B cell (primary cell): Measurements from ENCODE around the gene HOMER3. TPM values are rescaled to one million over a fixed set of nuclear protein-coding genes. Genes with fewer than 3 reads are reported as not detected.

Experiments used
- ATAC-seq: fragments of 200-7000 bp; cut with Tn5 transposase; one replicate; pipeline ENCODE4 v1.10.0; 2021; ENCODE audit warnings: low read depth, mild to moderate bottlenecking, moderate number of reproducible peaks, moderate library complexity
- CTCF ChIA-PET: fragments of 350-600 bp; sonication (Branson Sonifier 250); formaldehyde crosslinking; loops from one replicate; lab custom pipeline; 2021; ENCODE audit warnings: antibody characterized with exemption, inconsistent platforms; lab: Charles Lee
- POLR2A ChIA-PET: fragments of 350-600 bp; sonication (Branson Sonifier 250); formaldehyde crosslinking; loops from one replicate; lab custom pipeline; 2021; ENCODE audit warnings: antibody characterized with exemption; lab: Charles Lee
- DNase-seq: peaks from one replicate; pipeline ENCODE4 v3.0.0; 2013
- H2AFZ ChIP-seq: 2 replicates; pipeline ENCODE4 v1.6.1; 2012; ENCODE audit warnings: mild to moderate bottlenecking, low read depth, low read length; ENCODE audit not compliant: insufficient read depth, poor library complexity, severe bottlenecking
- H3K27ac ChIP-seq, 2 donors: 1 replicate in 1 of 2; 2 replicates in 1 of 2; pipeline ENCODE4 v1.5.1; 2012 to 2013; ENCODE audit warnings: low read length in 2 of 2, mild to moderate bottlenecking in 2 of 2, moderate library complexity in 1 of 2
- H3K27me3 ChIP-seq, 4 experiments: fragments of 200-600 bp in 1 of 4; sonication (generic) in 1 of 4; replicated peaks in 1 of 4; 1 replicate in 2 of 4; 2 replicates in 2 of 4; pipeline versions ENCODE4 v1.6.1 to v1.7.0; 2013 to 2016; ENCODE audit warnings: low read length in 3 of 4, mild to moderate bottlenecking in 2 of 4, mixed read lengths in 1 of 4, moderate library complexity in 1 of 4; ENCODE audit not compliant: insufficient read depth in 4 of 4, control insufficient read depth in 3 of 4; ENCODE audit errors: control extremely low read depth in 1 of 4
- H3K36me3 ChIP-seq, 2 experiments: replicated peaks in 1 of 2; 1 replicate in 1 of 2; 2 replicates in 1 of 2; pipeline versions ENCODE4 v1.6.1 to v1.7.1; 2013; ENCODE audit warnings: low read length in 1 of 2; ENCODE audit not compliant: insufficient read depth in 2 of 2, control insufficient read depth in 1 of 2; ENCODE audit errors: control extremely low read depth in 1 of 2, extremely low read depth in 1 of 2
- H3K4me1 ChIP-seq, 2 donors: fragments of 200-600 bp in 1 of 2; sonication (generic) in 1 of 2; 1 replicate in 1 of 2; 2 replicates in 1 of 2; pipeline versions ENCODE4 v1.5.1 to v1.6.1; 2013 to 2017; ENCODE audit warnings: low read length in 2 of 2; ENCODE audit not compliant: control insufficient read depth in 2 of 2, insufficient read depth in 2 of 2
- H3K4me2 ChIP-seq: replicated peaks from 2 replicates; pipeline ENCODE3; 2012; ENCODE audit warnings: mild to moderate bottlenecking, low read depth, low read length; ENCODE audit not compliant: poor library complexity, severe bottlenecking
- H3K4me3 ChIP-seq, 5 experiments: fragments of 200-600 bp in 1 of 5; sonication (generic) in 1 of 5; 1 replicate in 3 of 5; 2 replicates in 2 of 5; pipeline versions ENCODE4 v1.5.1 to v1.7.0; 2011 to 2016; ENCODE audit warnings: low read length in 4 of 5, mild to moderate bottlenecking in 4 of 5, low read depth in 2 of 5, control low read depth in 1 of 5, moderate library complexity in 1 of 5; ENCODE audit not compliant: insufficient read depth in 1 of 5; ENCODE audit errors: control extremely low read depth in 1 of 5, extremely low read depth in 1 of 5
- H3K79me2 ChIP-seq: fragments of 200-600 bp; sonication (generic); one replicate; pipeline ENCODE4 v1.6.0; 2016; ENCODE audit warnings: low read length; ENCODE audit not compliant: control insufficient read depth, insufficient read depth
- H3K9ac ChIP-seq: fragments of 200-600 bp; sonication (generic); 2 replicates; pipeline ENCODE4 v1.6.1; 2017; ENCODE audit warnings: mild to moderate bottlenecking, low read length, moderate library complexity
- H3K9me3 ChIP-seq, 3 donors: one replicate each; pipeline versions ENCODE4 v1.6.1 to v1.7.1; 2013; ENCODE audit warnings: low read length in 2 of 3; ENCODE audit not compliant: control insufficient read depth in 2 of 3, insufficient read depth in 1 of 3; ENCODE audit errors: control extremely low read depth in 1 of 3
- H4K20me1 ChIP-seq: 2 replicates; pipeline ENCODE4 v1.6.0; 2012; ENCODE audit warnings: mild to moderate bottlenecking, low read length; ENCODE audit not compliant: insufficient read depth, control insufficient read depth, poor library complexity, severe bottlenecking
- H3K27ac Mint-ChIP-seq: one replicate; pipeline ENCODE4 v1.8.0; 2021; ENCODE audit warnings: mixed read lengths
- H3K27me3 Mint-ChIP-seq: one replicate; pipeline ENCODE4 v1.8.0; 2021; ENCODE audit warnings: mixed read lengths
- H3K4me1 Mint-ChIP-seq: one replicate; pipeline ENCODE4 v1.8.0; 2021; ENCODE audit warnings: mixed read lengths
- H3K4me3 Mint-ChIP-seq: one replicate; pipeline ENCODE4 v1.8.0; 2021; ENCODE audit warnings: mixed read lengths
- H3K9me3 Mint-ChIP-seq: one replicate; pipeline ENCODE4 v1.8.0; 2022; ENCODE audit warnings: mixed read lengths; ENCODE audit not compliant: insufficient read depth
- EZH2 ChIP-seq: IDR thresholded peaks from 2 replicates; pipeline ENCODE4 v1.6.1; 2012; ENCODE audit warnings: borderline replicate concordance, low read depth, mild to moderate bottlenecking, moderate library complexity, low read length; ENCODE audit not compliant: insufficient read depth, poor library complexity, severe bottlenecking
- WGBS: methylation state at CpG from one replicate; pipeline ENCODE4 v1.1.5; 2013; ENCODE audit warnings: missing lambda C conversion rate; ENCODE audit not compliant: insufficient coverage; 5-methylcytosine and 5-hydroxymethylcytosine counted together
- intact Hi-C: fragments of 100-400 bp; cut with micrococcal nuclease; formaldehyde crosslinking; loops from one replicate; pipeline ENCODE4 v1.10.0; 2022
- polyA plus RNA-seq: library from polyadenylated mRNA; depleted of rRNA; stranded (reverse); fragments of >200 nt; gene quantifications from 2 replicates; pipeline ENCODE4 v1.2.3, GENCODE V29; 2012
- total RNA-seq, 2 donors: library from RNA; stranded (reverse); fragments of 120-200 nt in 1 of 2; gene quantifications; 1 replicate in 1 of 2; 2 replicates in 1 of 2; pipeline versions ENCODE4 v1.2.3 to v1.2.4, GENCODE V29; 2013 to 2022
- TF ChIP-seq, protein P1 (sequence below): fragments of 200-600 bp; IDR thresholded peaks from one replicate; pipeline ENCODE4 v1.8.0; 2022; ENCODE audit warnings: antibody characterized with exemption, mild to moderate bottlenecking

HOMER3 gene
- total and polyA plus RNA-seq, 2 donors (not counting 1 experiment from before 2014, with no cell fraction given), result 5.9 to 26.4 TPM

- ATAC-seq (no peak), DNase-seq (no peak)
- ChIA-PET CTCF (no interaction called here), POLR2A (no interaction called here)
- peaks cover 17% of the 10 kb centered on the region for H3K27me3 Mint-ChIP-seq
- no peak overlapping the region for H2AFZ ChIP-seq
- H3K9me3 Mint-ChIP-seq, result no peaks in the 10 kb centered on the region
- H3K4me1 ChIP-seq, result no peaks in the 10 kb centered on the region
- H3K36me3 ChIP-seq, result no peaks in the 10 kb centered on the region
- H3K9ac ChIP-seq, result no peak overlapping the region
- no peak overlapping the region for H3K4me3 Mint-ChIP-seq
- no peak overlapping the region for H3K4me3 ChIP-seq
- H4K20me1 ChIP-seq, result no peaks in the 10 kb centered on the region
- no peak overlapping the region for H3K4me2 ChIP-seq
- H3K27ac ChIP-seq, result no peak overlapping the region
- WGBS, result 90% methylated on average over 4 of the region's 7 CpGs
- H3K79me2 ChIP-seq, result no peaks in the 10 kb centered on the region
- H3K4me1 Mint-ChIP-seq, result no peaks in the 10 kb centered on the region
- H3K9me3 ChIP-seq, result no peaks in the 10 kb centered on the region
- H3K27ac Mint-ChIP-seq, result no peak overlapping the region
- intact Hi-C loops, result no loop called here
- TF ChIP-seq, protein P1, sequence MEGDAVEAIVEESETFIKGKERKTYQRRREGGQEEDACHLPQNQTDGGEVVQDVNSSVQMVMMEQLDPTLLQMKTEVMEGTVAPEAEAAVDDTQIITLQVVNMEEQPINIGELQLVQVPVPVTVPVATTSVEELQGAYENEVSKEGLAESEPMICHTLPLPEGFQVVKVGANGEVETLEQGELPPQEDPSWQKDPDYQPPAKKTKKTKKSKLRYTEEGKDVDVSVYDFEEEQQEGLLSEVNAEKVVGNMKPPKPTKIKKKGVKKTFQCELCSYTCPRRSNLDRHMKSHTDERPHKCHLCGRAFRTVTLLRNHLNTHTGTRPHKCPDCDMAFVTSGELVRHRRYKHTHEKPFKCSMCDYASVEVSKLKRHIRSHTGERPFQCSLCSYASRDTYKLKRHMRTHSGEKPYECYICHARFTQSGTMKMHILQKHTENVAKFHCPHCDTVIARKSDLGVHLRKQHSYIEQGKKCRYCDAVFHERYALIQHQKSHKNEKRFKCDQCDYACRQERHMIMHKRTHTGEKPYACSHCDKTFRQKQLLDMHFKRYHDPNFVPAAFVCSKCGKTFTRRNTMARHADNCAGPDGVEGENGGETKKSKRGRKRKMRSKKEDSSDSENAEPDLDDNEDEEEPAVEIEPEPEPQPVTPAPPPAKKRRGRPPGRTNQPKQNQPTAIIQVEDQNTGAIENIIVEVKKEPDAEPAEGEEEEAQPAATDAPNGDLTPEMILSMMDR, result no peak
- TF ChIP-seq EZH2, result no peak
- H3K27me3 ChIP-seq, result peaks cover 0 to 11% (median 3%) of the 10 kb centered on the region in 4 experiments
Measured at GRCh38 chr19:18980432-18981020, 39.5 kb upstream of the HOMER3 start.

DNA sequence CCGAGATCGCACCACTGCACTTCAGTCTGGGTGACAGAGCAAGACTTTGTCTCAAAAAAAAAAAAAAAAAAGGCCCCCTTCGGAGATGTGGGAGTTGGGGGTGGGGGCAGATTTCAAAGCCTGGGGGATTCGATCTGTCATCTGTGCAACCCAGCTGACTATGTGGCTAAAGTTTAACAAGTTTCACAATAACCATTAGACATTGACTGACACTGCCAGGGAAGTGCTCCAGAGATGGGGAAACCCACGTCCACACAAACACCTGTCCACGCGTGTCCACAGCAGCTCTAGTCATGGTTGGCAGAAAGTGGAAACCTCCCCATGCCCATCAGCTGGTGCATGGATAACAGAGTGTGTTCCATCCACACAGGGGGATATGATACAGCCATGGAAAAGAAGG is 37.6 kb upstream of the HOMER3 start:
- Histone ChIP-seq H3K27ac (no peak overlapping the region), H3K36me3 (no peaks in the 10 kb centered on the region), H3K4me3 (no peak overlapping the region), H2AFZ (no peak overlapping the region), H3K9me3 (no peaks in the 10 kb centered on the region), H3K9ac (no peak overlapping the region), H3K27me3 (peaks cover 0 to 11% (median 3%) of the 10 kb centered on the region in 4 experiments), H4K20me1 (no peaks in the 10 kb centered on the region), H3K4me1 (no peaks in the 10 kb centered on the region), H3K4me2 (no peak overlapping the region), H3K79me2 (no peaks in the 10 kb centered on the region)
- CTCF ChIA-PET, result no interaction called here
- Mint-ChIP-seq H3K9me3 (no peaks in the 10 kb centered on the region), H3K4me1 (no peaks in the 10 kb centered on the region), H3K4me3 (no peak overlapping the region), H3K27ac (no peak overlapping the region), H3K27me3 (peaks cover 17% of the 10 kb centered on the region)
- intact Hi-C loops, result no loop called here
- POLR2A ChIA-PET, result no interaction called here
- 94% methylated on average over 2 of the region's 7 CpGs for WGBS
- TF ChIP-seq EZH2, result no peak
- TF ChIP-seq, protein P1, result no peak
- no peak for ATAC-seq
- DNase-seq, result no peak
